H1 (cell line): Measurements from ENCODE around the gene ESYT1. TPM values are rescaled to one million over a fixed set of nuclear protein-coding genes. Genes with fewer than 3 reads are reported as not detected.

Experiments used
- ATF3 ChIP-seq: IDR thresholded peaks from 2 replicates; pipeline ENCODE4 v1.6.1; 2011; ENCODE audit warnings: low read depth, mild to moderate bottlenecking, low read length; ENCODE audit not compliant: insufficient read depth
- JUN ChIP-seq: IDR thresholded peaks from 2 replicates; pipeline ENCODE4 v1.6.1; 2011; ENCODE audit warnings: low read depth, mild to moderate bottlenecking, improper control_type of control experiment, low read length
- POLR2AphosphoS5 ChIP-seq: IDR thresholded peaks from 2 replicates; pipeline ENCODE4 v1.6.1; 2011; ENCODE audit warnings: low read depth, low read length
- SIX5 ChIP-seq: IDR thresholded peaks from 2 replicates; pipeline ENCODE4 v1.6.1; 2011; ENCODE audit warnings: mild to moderate bottlenecking, low read depth, low read length
- TAF1 ChIP-seq: IDR thresholded peaks from 2 replicates; pipeline ENCODE4 v1.6.1; 2011; ENCODE audit warnings: mild to moderate bottlenecking, low read depth, low read length
- TBP ChIP-seq: IDR thresholded peaks from 2 replicates; pipeline ENCODE4 v1.6.1; 2011; ENCODE audit warnings: low read depth, low read length, improper control_type of control experiment
- polyA plus RNA-seq, 7 experiments: library from polyadenylated mRNA; depleted of rRNA in 3 of 7; stranded (reverse) in 5 of 7; unstranded in 2 of 7; fragments of >200 nt in 5 of 7; fragments of 200-250 nt in 2 of 7; gene quantifications; 1 replicate in 5 of 7; 2 replicates in 1 of 7; 4 replicates in 1 of 7; pipeline versions ENCODE4 v1.2.1 to v1.2.3, GENCODE V29; 2011 to 2013; ENCODE audit warnings: missing spikeins in 2 of 7, mixed read lengths in 2 of 7
- total RNA-seq: library from RNA; stranded (reverse); fragmentation: NEBNext Ultra II Directional; extraction: Animal tissue kit (Norgen Biotek cat#: 25700); gene quantifications from 2 replicates; pipeline ENCODE4 v1.2.1, GENCODE V29; 2021
- TF ChIP-seq, protein P1 (sequence below): fragments of 300-600 bp; sonication (generic); IDR thresholded peaks from 2 replicates; pipeline ENCODE4 v1.7.1; 2012; ENCODE audit warnings: low read length, moderate library complexity, mild to moderate bottlenecking, inconsistent platforms; ENCODE audit not compliant: insufficient replicate concordance

Gene ESYT1
- total and polyA plus RNA-seq, 2 of the 8 experiments (the other 6 are each of a cell fraction or from before 2014, with no cell fraction given) = 86.9 to 165 TPM

- TF ChIP-seq, protein P1, sequence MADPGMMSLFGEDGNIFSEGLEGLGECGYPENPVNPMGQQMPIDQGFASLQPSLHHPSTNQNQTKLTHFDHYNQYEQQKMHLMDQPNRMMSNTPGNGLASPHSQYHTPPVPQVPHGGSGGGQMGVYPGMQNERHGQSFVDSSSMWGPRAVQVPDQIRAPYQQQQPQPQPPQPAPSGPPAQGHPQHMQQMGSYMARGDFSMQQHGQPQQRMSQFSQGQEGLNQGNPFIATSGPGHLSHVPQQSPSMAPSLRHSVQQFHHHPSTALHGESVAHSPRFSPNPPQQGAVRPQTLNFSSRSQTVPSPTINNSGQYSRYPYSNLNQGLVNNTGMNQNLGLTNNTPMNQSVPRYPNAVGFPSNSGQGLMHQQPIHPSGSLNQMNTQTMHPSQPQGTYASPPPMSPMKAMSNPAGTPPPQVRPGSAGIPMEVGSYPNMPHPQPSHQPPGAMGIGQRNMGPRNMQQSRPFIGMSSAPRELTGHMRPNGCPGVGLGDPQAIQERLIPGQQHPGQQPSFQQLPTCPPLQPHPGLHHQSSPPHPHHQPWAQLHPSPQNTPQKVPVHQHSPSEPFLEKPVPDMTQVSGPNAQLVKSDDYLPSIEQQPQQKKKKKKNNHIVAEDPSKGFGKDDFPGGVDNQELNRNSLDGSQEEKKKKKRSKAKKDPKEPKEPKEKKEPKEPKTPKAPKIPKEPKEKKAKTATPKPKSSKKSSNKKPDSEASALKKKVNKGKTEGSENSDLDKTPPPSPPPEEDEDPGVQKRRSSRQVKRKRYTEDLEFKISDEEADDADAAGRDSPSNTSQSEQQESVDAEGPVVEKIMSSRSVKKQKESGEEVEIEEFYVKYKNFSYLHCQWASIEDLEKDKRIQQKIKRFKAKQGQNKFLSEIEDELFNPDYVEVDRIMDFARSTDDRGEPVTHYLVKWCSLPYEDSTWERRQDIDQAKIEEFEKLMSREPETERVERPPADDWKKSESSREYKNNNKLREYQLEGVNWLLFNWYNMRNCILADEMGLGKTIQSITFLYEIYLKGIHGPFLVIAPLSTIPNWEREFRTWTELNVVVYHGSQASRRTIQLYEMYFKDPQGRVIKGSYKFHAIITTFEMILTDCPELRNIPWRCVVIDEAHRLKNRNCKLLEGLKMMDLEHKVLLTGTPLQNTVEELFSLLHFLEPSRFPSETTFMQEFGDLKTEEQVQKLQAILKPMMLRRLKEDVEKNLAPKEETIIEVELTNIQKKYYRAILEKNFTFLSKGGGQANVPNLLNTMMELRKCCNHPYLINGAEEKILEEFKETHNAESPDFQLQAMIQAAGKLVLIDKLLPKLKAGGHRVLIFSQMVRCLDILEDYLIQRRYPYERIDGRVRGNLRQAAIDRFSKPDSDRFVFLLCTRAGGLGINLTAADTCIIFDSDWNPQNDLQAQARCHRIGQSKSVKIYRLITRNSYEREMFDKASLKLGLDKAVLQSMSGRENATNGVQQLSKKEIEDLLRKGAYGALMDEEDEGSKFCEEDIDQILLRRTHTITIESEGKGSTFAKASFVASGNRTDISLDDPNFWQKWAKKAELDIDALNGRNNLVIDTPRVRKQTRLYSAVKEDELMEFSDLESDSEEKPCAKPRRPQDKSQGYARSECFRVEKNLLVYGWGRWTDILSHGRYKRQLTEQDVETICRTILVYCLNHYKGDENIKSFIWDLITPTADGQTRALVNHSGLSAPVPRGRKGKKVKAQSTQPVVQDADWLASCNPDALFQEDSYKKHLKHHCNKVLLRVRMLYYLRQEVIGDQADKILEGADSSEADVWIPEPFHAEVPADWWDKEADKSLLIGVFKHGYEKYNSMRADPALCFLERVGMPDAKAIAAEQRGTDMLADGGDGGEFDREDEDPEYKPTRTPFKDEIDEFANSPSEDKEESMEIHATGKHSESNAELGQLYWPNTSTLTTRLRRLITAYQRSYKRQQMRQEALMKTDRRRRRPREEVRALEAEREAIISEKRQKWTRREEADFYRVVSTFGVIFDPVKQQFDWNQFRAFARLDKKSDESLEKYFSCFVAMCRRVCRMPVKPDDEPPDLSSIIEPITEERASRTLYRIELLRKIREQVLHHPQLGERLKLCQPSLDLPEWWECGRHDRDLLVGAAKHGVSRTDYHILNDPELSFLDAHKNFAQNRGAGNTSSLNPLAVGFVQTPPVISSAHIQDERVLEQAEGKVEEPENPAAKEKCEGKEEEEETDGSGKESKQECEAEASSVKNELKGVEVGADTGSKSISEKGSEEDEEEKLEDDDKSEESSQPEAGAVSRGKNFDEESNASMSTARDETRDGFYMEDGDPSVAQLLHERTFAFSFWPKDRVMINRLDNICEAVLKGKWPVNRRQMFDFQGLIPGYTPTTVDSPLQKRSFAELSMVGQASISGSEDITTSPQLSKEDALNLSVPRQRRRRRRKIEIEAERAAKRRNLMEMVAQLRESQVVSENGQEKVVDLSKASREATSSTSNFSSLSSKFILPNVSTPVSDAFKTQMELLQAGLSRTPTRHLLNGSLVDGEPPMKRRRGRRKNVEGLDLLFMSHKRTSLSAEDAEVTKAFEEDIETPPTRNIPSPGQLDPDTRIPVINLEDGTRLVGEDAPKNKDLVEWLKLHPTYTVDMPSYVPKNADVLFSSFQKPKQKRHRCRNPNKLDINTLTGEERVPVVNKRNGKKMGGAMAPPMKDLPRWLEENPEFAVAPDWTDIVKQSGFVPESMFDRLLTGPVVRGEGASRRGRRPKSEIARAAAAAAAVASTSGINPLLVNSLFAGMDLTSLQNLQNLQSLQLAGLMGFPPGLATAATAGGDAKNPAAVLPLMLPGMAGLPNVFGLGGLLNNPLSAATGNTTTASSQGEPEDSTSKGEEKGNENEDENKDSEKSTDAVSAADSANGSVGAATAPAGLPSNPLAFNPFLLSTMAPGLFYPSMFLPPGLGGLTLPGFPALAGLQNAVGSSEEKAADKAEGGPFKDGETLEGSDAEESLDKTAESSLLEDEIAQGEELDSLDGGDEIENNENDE = no peak
- TF ChIP-seq POLR2AphosphoS5 (peak; percentile 76; the same call in 1 of the 2 replicates), TAF1 (no peak), SIX5 (no peak), TBP (no peak), JUN (no peak), ATF3 (no peak)
- TF ChIP-seq, all 59 proteins: peak for 2
These were observed 36.3 kb downstream of the ESYT1 start (continued) for GRCh38 chr12:56164345-56164729.
